Parathyroid adenoma (tissue), 2 donors: ENCODE results near the gene ADAM8.

Experiments
- H2AFZ ChIP-seq: fragments of 300-600 bp; sonication (generic); one replicate; pipeline ENCODE4 v1.7.0; 2017; ENCODE audit warnings: antibody characterized with exemption, mild to moderate bottlenecking
- H3K27ac ChIP-seq: fragments of 300-600 bp; sonication (generic); one replicate; pipeline ENCODE4 v1.7.0; 2017
- H3K27me3 ChIP-seq: fragments of 300-600 bp; sonication (generic); one replicate; pipeline ENCODE4 v1.7.0; 2017; ENCODE audit warnings: low read length; ENCODE audit not compliant: control insufficient read depth, insufficient read depth
- H3K36me3 ChIP-seq: fragments of 300-600 bp; sonication (generic); one replicate; pipeline ENCODE4 v1.7.0; 2017; ENCODE audit warnings: low read length; ENCODE audit not compliant: control insufficient read depth, insufficient read depth
- H3K4me1 ChIP-seq: fragments of 300-600 bp; sonication (generic); one replicate; pipeline ENCODE4 v1.7.0; 2017; ENCODE audit warnings: control low read depth
- H3K4me2 ChIP-seq: fragments of 300-600 bp; sonication (generic); one replicate; pipeline ENCODE4 v1.7.0; 2017; ENCODE audit warnings: low read length
- H3K4me3 ChIP-seq: fragments of 300-600 bp; sonication (generic); one replicate; pipeline ENCODE4 v1.7.0; 2017; ENCODE audit warnings: low read depth, low read length
- H3K79me2 ChIP-seq: fragments of 300-600 bp; sonication (generic); one replicate; pipeline ENCODE4 v1.7.0; 2017; ENCODE audit warnings: control low read depth
- H3K9ac ChIP-seq: fragments of 300-600 bp; sonication (generic); one replicate; pipeline ENCODE4 v1.7.0; 2017; ENCODE audit warnings: mild to moderate bottlenecking
- H3K9me3 ChIP-seq: fragments of 300-600 bp; sonication (generic); one replicate; pipeline ENCODE4 v1.7.0; 2017; ENCODE audit warnings: low read length; ENCODE audit not compliant: control insufficient read depth
- TF ChIP-seq, protein P1 (sequence below): fragments of 300-600 bp; sonication (generic); IDR thresholded peaks from one replicate; pipeline ENCODE4 v1.7.0; 2017; ENCODE audit warnings: antibody characterized with exemption, mild to moderate bottlenecking
- donor health status: primary hyperparathyroidism.

Gene ADAM8

DNA sequence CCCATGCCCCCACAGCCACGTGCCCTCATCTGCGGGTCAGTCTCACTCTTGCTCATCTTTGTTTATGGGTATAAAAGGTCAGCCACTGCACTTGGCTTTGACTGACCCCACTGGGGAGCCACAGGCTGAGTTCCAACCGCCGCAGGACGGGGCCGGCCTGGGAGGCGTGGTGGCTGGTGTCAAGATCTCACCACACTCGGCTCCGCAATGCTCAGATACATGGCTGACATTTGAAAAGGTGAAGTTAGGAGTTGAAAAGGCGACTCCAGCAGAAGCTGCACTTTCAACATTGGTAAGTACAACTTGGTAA is 17.1 kb upstream of the ADAM8 start:
- TF ChIP-seq, protein P1, sequence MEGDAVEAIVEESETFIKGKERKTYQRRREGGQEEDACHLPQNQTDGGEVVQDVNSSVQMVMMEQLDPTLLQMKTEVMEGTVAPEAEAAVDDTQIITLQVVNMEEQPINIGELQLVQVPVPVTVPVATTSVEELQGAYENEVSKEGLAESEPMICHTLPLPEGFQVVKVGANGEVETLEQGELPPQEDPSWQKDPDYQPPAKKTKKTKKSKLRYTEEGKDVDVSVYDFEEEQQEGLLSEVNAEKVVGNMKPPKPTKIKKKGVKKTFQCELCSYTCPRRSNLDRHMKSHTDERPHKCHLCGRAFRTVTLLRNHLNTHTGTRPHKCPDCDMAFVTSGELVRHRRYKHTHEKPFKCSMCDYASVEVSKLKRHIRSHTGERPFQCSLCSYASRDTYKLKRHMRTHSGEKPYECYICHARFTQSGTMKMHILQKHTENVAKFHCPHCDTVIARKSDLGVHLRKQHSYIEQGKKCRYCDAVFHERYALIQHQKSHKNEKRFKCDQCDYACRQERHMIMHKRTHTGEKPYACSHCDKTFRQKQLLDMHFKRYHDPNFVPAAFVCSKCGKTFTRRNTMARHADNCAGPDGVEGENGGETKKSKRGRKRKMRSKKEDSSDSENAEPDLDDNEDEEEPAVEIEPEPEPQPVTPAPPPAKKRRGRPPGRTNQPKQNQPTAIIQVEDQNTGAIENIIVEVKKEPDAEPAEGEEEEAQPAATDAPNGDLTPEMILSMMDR = no peak
- H3K4me3 ChIP-seq = no peak overlapping the region

DNA sequence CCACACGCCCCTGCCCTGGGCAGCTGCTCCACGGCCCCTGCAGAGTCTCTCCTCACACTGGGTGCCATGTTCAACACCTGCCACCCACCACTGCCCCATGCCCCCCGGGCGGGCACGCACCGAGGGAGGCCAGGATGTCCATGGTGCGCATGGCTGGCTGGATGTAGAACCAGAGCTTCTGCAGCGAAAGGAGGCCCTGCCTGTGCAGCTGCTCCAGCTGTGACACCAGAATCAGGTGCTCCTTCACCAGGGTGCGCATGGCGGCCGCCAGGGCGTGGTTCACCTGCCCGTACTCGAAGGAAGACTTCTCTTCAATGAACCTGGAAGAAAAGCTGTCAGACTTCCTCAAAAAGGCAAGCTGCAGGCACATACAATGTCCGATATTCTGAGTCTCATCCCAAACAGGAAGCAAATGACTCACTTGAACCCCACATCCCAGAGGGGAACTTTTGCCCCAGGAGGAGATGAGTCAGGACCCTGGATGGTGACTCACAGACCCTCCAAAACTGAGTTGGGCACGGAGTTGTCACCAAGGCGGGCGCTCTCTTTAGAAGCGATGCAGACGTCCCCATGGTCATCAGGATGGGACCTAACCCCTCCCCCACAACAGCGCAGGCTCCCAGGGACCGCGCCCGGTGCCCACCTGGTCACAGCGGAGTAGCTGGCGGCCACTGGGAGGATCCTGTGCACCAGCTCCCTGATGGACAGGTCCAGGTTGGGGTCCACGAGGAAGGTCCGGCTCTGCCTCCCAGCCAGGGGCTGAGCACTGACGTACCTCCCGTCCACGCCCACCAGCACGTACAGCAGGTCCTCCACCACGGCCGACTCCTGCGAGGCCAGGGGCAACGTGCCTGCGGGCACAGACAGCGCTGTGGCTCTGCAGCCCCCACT is 16.5 kb upstream of the ADAM8 start:
- H3K27ac ChIP-seq = no peak overlapping the region
- no peaks in the 10 kb centered on the region for H3K4me1 ChIP-seq
- H3K4me2 ChIP-seq = no peak overlapping the region
- no peak overlapping the region for H2AFZ ChIP-seq
- H3K9me3 ChIP-seq = no peaks in the 10 kb centered on the region
- TF ChIP-seq, protein P1 = no peak
- no peaks in the 10 kb centered on the region for H3K27me3 ChIP-seq
- no peaks in the 10 kb centered on the region for H3K36me3 ChIP-seq
- peaks cover 3% of the 10 kb centered on the region for H3K79me2 ChIP-seq
- no peak overlapping the region for H3K4me3 ChIP-seq
- H3K9ac ChIP-seq = no peak overlapping the region

More for the DNA sequence above, 17.1 kb upstream of the ADAM8 start:
- H3K36me3 ChIP-seq = no peaks in the 10 kb centered on the region
- H3K9ac ChIP-seq = no peak overlapping the region
- no peak overlapping the region for H3K4me2 ChIP-seq
- no peak overlapping the region for H3K27ac ChIP-seq
- no peak overlapping the region for H2AFZ ChIP-seq
- no peaks in the 10 kb centered on the region for H3K4me1 ChIP-seq
- H3K79me2 ChIP-seq = peaks cover 9% of the 10 kb centered on the region
- H3K9me3 ChIP-seq = no peaks in the 10 kb centered on the region
- H3K27me3 ChIP-seq = no peaks in the 10 kb centered on the region

DNA sequence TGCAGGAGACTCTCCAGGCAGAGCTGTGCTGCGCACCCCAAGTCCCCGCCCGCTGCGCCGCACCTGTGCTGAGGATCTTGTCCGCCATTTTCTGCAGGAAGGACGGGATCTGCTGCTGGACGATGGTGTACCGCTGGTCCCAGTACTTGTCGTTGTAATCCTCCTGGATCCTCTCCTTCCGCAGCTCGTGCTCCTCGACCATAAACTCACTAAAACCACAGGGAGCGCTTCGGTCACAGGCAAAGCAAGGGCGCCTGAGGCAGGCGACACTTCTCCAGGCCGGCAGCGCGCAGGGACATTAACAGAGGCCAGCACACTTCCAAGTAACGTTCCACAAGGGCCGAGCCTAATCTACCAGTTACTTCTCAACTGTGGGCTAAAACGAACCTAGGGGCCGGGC is 13.1 kb upstream of the ADAM8 start:
- TF ChIP-seq, protein P1 = no peak
- Histone ChIP-seq H3K79me2 (peaks cover 2% of the 10 kb centered on the region), H3K27ac (no peak overlapping the region), H3K9ac (no peak overlapping the region), H3K9me3 (no peaks in the 10 kb centered on the region), H3K4me1 (no peaks in the 10 kb centered on the region), H2AFZ (no peak overlapping the region), H3K27me3 (no peaks in the 10 kb centered on the region), H3K4me2 (no peak overlapping the region), H3K36me3 (no peaks in the 10 kb centered on the region), H3K4me3 (no peak overlapping the region)

DNA sequence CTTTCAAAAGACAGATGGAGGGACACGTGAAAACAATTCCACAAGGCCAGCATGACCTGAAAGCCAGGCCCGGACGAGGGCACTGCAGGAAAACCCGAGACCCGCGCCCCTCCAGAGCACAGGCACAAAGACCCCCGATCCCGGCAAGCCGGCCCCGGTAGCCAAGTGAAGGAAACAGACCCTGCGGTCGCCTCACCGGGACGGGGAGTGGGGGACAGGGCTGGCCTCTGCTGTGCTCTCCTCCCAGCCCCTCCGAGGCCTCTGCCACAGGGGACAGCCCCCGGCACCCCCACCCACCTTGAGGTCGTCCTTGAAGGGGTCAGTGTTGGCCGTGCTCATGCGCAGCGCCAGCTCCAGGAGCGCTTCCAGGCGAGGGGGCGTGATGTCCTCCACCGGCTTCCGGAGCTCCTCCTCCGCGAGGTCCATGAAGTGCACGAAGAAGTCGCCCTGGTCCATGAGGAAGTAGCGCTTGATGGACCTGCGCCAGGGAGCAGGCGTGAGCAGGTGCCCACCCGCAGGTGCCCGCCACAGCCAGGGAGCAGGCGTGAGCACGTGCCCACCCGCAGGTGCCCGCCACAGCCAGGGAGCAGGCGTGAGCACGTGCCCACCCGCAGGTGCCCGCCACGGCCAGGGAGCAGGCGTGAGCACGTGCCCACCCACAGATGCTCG is 11.3 kb upstream of the ADAM8 start:
- Histone ChIP-seq H3K4me1 (no peaks in the 10 kb centered on the region), H3K4me3 (no peak overlapping the region), H3K9ac (no peak overlapping the region), H3K36me3 (no peaks in the 10 kb centered on the region), H2AFZ (no peak overlapping the region), H3K9me3 (no peaks in the 10 kb centered on the region), H3K4me2 (no peak overlapping the region), H3K79me2 (peaks cover 2% of the 10 kb centered on the region), H3K27ac (no peak overlapping the region), H3K27me3 (no peaks in the 10 kb centered on the region)
- TF ChIP-seq, protein P1 = no peak
